ENCODE measurements around the gene GIPC3.
"Not testable (repeated sequence)": the region's sequence is repeated elsewhere in the genome, so short reads cannot be mapped to it uniquely, and the experiment has no call there.

GIPC3 gene

DNA sequence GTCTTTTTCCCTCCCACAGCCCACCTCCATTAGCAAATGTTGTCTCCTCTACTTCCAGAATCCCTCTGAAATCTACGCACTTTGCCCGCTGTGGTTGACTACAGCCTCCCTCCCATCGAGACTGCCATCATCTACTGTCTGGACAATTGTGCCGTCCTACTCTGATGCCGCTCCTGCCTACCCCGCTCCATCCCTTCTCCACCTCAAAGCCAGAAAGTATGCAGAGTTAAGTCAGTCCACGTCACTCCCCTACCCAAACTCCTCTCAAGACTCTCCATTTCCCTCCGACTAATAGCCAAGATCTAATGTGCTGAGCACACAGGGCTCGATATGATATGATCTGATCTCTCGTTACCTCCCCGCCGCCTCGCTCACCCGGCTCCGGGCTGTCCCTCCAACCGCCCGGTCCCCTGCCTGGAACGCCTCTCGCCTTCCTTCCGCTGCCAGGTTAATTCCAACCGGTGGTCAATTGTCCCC lies 40.8 kb downstream of the GIPC3 start:
- H3K27ac Mint-ChIP-seq, result peak overlapping the region; percentile 98 to 99 (median 99)
- TF ChIP-seq, protein P1, sequence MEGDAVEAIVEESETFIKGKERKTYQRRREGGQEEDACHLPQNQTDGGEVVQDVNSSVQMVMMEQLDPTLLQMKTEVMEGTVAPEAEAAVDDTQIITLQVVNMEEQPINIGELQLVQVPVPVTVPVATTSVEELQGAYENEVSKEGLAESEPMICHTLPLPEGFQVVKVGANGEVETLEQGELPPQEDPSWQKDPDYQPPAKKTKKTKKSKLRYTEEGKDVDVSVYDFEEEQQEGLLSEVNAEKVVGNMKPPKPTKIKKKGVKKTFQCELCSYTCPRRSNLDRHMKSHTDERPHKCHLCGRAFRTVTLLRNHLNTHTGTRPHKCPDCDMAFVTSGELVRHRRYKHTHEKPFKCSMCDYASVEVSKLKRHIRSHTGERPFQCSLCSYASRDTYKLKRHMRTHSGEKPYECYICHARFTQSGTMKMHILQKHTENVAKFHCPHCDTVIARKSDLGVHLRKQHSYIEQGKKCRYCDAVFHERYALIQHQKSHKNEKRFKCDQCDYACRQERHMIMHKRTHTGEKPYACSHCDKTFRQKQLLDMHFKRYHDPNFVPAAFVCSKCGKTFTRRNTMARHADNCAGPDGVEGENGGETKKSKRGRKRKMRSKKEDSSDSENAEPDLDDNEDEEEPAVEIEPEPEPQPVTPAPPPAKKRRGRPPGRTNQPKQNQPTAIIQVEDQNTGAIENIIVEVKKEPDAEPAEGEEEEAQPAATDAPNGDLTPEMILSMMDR (IDR thresholded peaks at IDR 0.05; ENCODE audit: unreplicated experiment in 3 of 3), result no peak
- peak overlapping the region; percentile 91 to 98 (median 95) for H3K4me3 Mint-ChIP-seq
- no peaks in the 10 kb centered on the region for H3K9me3 Mint-ChIP-seq
- no peaks in the 10 kb centered on the region for H3K27me3 Mint-ChIP-seq (ENCODE audit: low read depth)
- H3K4me1 Mint-ChIP-seq, result peaks cover 21% of the 10 kb centered on the region
- H3K36me3 Mint-ChIP-seq (ENCODE audit: low read depth), result peaks cover 11% of the 10 kb centered on the region

DNA sequence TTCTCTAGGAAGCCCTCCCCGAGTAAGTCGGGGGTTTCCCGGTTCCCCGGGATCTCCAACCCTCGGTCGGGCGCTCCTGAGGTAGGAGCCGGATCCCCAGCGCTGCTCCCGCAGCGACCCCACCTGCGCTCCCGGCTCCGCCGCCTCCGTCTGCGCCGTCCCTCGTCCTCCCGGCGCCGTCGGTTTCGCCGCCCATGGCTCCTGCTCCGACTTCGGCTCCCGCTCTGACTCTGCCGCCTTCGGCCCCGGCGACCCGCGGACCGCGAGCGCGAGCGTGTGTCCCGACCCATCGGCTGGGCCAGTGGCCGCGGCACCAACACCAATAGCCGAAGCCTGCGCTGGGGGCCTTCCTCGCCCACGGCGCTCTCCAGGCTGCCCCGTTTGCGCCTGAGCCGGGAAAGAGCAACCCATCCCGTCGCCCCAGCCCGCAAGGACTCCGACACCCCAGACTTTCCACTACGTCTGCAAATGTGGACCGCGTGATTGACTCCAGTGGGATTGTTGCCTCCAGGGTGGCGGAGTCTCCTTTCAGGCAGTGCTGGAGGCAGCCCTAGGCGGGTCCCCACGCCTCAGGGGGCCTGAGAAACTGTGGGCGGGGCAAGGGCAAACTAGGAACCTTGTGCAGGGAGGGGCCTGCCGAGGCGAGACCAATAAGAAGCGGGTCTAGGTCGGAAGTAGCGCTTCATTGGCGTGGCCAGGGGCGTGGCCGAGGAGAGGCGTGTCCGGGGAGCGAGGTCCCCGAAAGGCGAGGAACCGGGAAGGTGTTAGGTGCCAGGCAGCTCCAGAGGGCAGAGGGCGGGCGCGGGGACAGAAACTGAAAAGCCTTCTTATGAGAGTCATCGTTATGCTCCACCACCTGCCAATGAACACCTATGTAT lies 41.4 kb downstream of the GIPC3 start, which contains the start of gene CACTIN:
TSS of gene CACTIN (minus strand) at position 318 of the 878 bp plus-strand sequence. CDS start at position 290, 28 bp downstream.
- TF ChIP-seq, protein P1 (IDR thresholded peaks at IDR 0.05; ENCODE audit: unreplicated experiment in 3 of 3), result no peak
- Mint-ChIP-seq H3K27me3 (ENCODE audit: low read depth) (no peaks in the 10 kb centered on the region), H3K4me3 (peak within 1 kb of the TSS; percentile 91 to 98 (median 95)), H3K4me1 (peaks cover 21% of the 10 kb centered on the region), H3K9me3 (no peaks in the 10 kb centered on the region), H3K36me3 (ENCODE audit: low read depth) (peaks cover 11% of the 10 kb centered on the region), H3K27ac (peak within 1 kb of the TSS; percentile 98 to 99 (median 99))

DNA sequence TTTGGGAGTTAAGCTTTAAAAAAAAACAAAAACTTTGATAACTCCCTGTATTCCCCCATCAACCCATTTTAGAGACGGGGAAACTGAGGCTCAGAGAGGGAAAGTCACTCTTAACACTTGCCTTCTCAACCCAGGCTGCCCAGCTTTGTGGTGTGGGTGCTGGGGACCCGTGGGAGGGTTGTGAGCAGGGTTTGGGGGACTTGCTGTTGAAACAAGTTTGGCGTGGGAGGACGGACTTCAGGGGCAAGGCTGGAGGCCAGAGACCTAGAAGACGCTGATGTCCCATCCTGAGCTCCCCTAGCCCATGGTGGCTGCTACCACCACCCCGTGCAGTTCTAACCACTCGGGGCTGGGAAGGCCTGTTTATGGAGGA lies 42.1 kb downstream of the GIPC3 start:
- Mint-ChIP-seq H3K27ac (peak overlapping the region in 2 of 3 experiments; percentile 98 to 99), H3K4me3 (peak overlapping the region; percentile 91 to 98 (median 95)), H3K36me3 (ENCODE audit: low read depth) (peaks cover 8% of the 10 kb centered on the region), H3K9me3 (no peaks in the 10 kb centered on the region), H3K27me3 (ENCODE audit: low read depth) (no peaks in the 10 kb centered on the region), H3K4me1 (peaks cover 21% of the 10 kb centered on the region)
- TF ChIP-seq, protein P1 (IDR thresholded peaks at IDR 0.05; ENCODE audit: unreplicated experiment in 3 of 3), result no peak

DNA sequence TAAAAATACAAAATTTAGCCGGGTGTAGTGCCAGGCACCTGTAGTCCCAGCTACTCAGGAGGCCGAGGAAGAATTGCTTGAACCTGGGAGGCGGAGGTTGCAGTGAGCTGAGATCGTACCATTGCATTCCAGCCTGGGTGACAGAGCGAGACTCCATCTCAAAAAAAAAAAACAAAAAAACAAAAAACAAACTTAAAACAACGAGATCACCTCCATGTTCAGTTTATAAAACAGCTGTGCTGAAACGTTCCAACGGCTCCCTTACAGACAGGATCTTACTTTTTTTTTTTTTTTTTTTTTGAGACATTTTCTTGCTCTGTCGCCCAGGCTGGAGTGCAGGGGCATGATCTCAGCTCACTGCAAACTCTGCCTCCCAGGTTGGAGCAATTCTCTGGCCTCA lies 43.5 kb downstream of the GIPC3 start:
- not testable (repeated sequence) for H3K4me3 Mint-ChIP-seq; H3K9me3 Mint-ChIP-seq; H3K36me3 Mint-ChIP-seq (ENCODE audit: low read depth); H3K27me3 Mint-ChIP-seq (ENCODE audit: low read depth); H3K27ac Mint-ChIP-seq
- H3K4me1 Mint-ChIP-seq, result peaks cover 21% of the 10 kb centered on the region

DNA sequence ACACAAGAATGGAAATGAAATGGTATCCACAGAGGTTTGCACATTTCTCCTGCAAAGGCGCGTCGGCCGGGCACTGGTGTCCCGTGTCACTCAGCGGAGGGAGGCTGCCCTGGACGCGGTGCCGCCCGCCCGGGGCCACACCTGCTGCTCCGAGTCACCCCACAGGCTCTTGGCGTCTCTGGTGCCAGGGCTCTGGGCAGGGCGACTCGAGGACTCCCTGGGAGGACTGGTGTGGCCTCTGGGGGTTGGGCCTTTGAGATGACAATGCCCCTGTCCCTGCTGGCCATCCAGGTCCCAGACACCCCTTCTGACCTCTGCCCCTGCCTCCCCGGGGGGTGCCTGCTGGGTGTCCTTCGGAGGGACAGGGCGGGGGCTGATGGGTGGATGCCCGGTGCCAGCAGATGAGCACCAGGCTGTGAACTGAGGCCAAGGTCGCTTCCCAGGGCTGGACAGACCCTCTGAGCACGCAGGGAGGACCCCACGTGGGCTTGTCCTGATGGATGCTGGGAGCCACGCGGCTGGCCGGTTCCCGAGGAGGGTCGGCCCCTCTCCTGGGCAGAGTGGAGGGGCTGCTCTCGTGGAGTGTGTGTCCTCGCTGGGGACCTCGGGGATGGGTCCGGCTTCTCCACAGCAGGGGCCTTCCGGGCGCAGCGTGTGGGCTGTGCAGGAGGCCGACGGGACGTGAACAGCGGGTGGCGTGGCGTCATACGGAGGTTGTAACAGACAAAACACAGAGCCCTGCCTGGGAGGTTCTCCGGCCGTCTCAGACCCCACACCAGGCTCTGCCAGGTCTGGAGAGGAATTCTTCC lies 46.0 kb downstream of the GIPC3 start:
- no peak overlapping the region for H3K4me3 Mint-ChIP-seq
- no peaks in the 10 kb centered on the region for H3K27me3 Mint-ChIP-seq (ENCODE audit: low read depth)
- no peaks in the 10 kb centered on the region for H3K9me3 Mint-ChIP-seq
- TF ChIP-seq, protein P1 (IDR thresholded peaks at IDR 0.05; ENCODE audit: unreplicated experiment in 3 of 3), result no peak
- no peak overlapping the region for H3K27ac Mint-ChIP-seq
- peaks cover 7% of the 10 kb centered on the region for H3K36me3 Mint-ChIP-seq (ENCODE audit: low read depth)
- peaks cover 8% of the 10 kb centered on the region for H3K4me1 Mint-ChIP-seq

DNA sequence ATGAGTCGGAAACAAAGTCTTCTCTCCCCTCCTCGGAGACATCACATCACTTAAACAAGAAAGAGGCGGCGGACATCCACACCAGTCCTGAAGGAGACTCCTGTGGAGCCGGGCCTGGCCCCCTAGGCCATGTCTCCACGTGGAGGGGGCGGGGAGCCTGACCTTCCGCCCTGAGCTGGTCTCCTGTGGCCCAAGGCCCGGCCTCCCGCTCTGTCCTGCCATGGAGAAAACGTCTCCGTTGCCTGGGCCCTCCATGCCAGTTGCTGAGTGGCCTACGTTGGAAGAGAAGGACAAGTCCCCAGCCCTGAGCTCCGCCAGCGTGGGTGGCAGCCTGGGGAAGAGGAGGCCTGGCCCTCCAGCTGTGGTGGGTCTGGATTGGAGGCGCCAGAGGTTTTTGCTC lies 46.8 kb downstream of the GIPC3 start:
- Mint-ChIP-seq H3K27ac (no peak overlapping the region), H3K36me3 (ENCODE audit: low read depth) (peaks cover 7% of the 10 kb centered on the region), H3K27me3 (ENCODE audit: low read depth) (no peaks in the 10 kb centered on the region)

More for the DNA sequence above, 46.8 kb downstream of the GIPC3 start:
- Mint-ChIP-seq H3K9me3 (no peaks in the 10 kb centered on the region), H3K4me3 (no peak overlapping the region), H3K4me1 (peaks cover under 1% of the 10 kb centered on the region)
- TF ChIP-seq, protein P1 (IDR thresholded peaks at IDR 0.05; ENCODE audit: unreplicated experiment in 3 of 3), result no peak

All from nephron (organoid).